Endothelial cell of umbilical vein (primary cell): ENCODE results near the gene CCR9. TPM values are rescaled to one million over a fixed set of nuclear protein-coding genes. Genes with fewer than 3 reads are reported as not detected.

Source experiments
- BruUV-seq: library from RNA; stranded (reverse); fragments of 400-500 nt; replicated peaks from 2 replicates; lab custom pipeline; 2021; lab: Mats Ljungman, UMichigan
- CTCF ChIA-PET: fragments of 300-600, 350-600 bp; sonication (Branson Sonifier 250); formaldehyde crosslinking; loops from one replicate; lab custom pipeline; 2021; ENCODE audit warnings: antibody characterized with exemption, inconsistent platforms; lab: Charles Lee
- POLR2A ChIA-PET: fragments of 300-600, 350-600 bp; sonication (Branson Sonifier 250); formaldehyde crosslinking; loops from one replicate; lab custom pipeline; 2021; ENCODE audit warnings: antibody characterized with exemption, inconsistent platforms; lab: Charles Lee
- DNase-seq: peaks from one replicate; pipeline ENCODE4 v3.0.0-alpha.2; 2011; ENCODE audit warnings: low read depth, low spot score
- FAIRE-seq: peaks from 2 replicates; lab custom pipeline; 2011; peaks lifted over from hg19 to GRCh38; lab: Jason Lieb, UNC
- H2AFZ ChIP-seq: 2 replicates; pipeline ENCODE4 v1.6.0; 2012; ENCODE audit warnings: low read depth, low read length, control low read depth, inconsistent platforms
- H3K27ac ChIP-seq: 2 replicates; pipeline ENCODE4 v1.5.1; 2011; ENCODE audit warnings: low read depth, mild to moderate bottlenecking, control low read depth, low read length, moderate library complexity; ENCODE audit not compliant: insufficient read depth
- H3K27me3 ChIP-seq, 2 experiments: 2 replicates each; pipeline versions ENCODE4 v1.6.0 to v1.6.1; 2011; ENCODE audit warnings: low read length in 2 of 2, mixed read lengths in 1 of 2; ENCODE audit not compliant: control insufficient read depth in 2 of 2, insufficient read depth in 2 of 2
- H3K36me3 ChIP-seq, 2 experiments: 2 replicates in 1 of 2; 3 replicates in 1 of 2; pipeline ENCODE4 v1.5.1; 2011; ENCODE audit warnings: low read length in 2 of 2, mild to moderate bottlenecking in 1 of 2, moderate library complexity in 1 of 2; ENCODE audit not compliant: control insufficient read depth in 2 of 2, insufficient read depth in 2 of 2; ENCODE audit errors: extremely low read depth in 1 of 2
- H3K4me1 ChIP-seq: 3 replicates; pipeline ENCODE4 v1.5.1; 2011; ENCODE audit warnings: mild to moderate bottlenecking, low read length; ENCODE audit not compliant: control insufficient read depth, insufficient read depth; ENCODE audit errors: extremely low read depth
- H3K4me2 ChIP-seq: 2 replicates; pipeline ENCODE4 v1.6.1; 2011; ENCODE audit warnings: low read length, control low read depth, mixed read lengths; ENCODE audit not compliant: insufficient read depth
- H3K4me3 ChIP-seq, 3 experiments: fragments of 200-600 bp in 1 of 3; sonication (generic), shearing (Covaris generic) in 1 of 3; replicated peaks in 1 of 3; 2 replicates each; pipeline ENCODE4 v1.5.1; 2011 to 2016; ENCODE audit warnings: control low read depth in 3 of 3, low read length in 3 of 3, mild to moderate bottlenecking in 2 of 3, inconsistent platforms in 1 of 3, low read depth in 1 of 3, moderate library complexity in 1 of 3; ENCODE audit not compliant: insufficient read depth in 1 of 3
- H3K79me2 ChIP-seq: 2 replicates; pipeline ENCODE4 v1.6.0; 2012; ENCODE audit warnings: low read length, inconsistent platforms; ENCODE audit not compliant: control insufficient read depth, insufficient read depth
- H3K9ac ChIP-seq: replicated peaks from 2 replicates; pipeline ENCODE3; 2011; ENCODE audit warnings: low read length, control low read depth; ENCODE audit not compliant: insufficient read depth; ENCODE audit errors: extremely low read depth
- H3K9me1 ChIP-seq: replicated peaks from 3 replicates; pipeline ENCODE4 v1.6.0; 2011; ENCODE audit warnings: mild to moderate bottlenecking, low read length; ENCODE audit not compliant: control insufficient read depth, insufficient read depth; ENCODE audit errors: extremely low read depth
- H3K9me3 ChIP-seq: replicated peaks from 2 replicates; pipeline ENCODE4 v1.5.1; 2012; ENCODE audit warnings: low read length, inconsistent platforms; ENCODE audit not compliant: control insufficient read depth, insufficient read depth
- H4K20me1 ChIP-seq: replicated peaks from 2 replicates; pipeline ENCODE3; 2011; ENCODE audit warnings: mild to moderate bottlenecking, low read length; ENCODE audit not compliant: control insufficient read depth, insufficient read depth; ENCODE audit errors: extremely low read depth
- CTCF ChIP-seq, 2 donors: IDR thresholded peaks; 1 replicate in 1 of 2; 2 replicates in 1 of 2; pipeline ENCODE4 v1.5.1; 2011; ENCODE audit warnings: low read length in 2 of 2, mild to moderate bottlenecking in 2 of 2, moderate library complexity in 2 of 2, control low read depth in 1 of 2, inconsistent platforms in 1 of 2, low read depth in 1 of 2; ENCODE audit not compliant: insufficient read depth in 1 of 2; ENCODE audit errors: extremely low read depth in 1 of 2
- EZH2 ChIP-seq: IDR thresholded peaks from 2 replicates; pipeline ENCODE4 v1.6.1; 2012; ENCODE audit warnings: borderline replicate concordance, low read depth, mild to moderate bottlenecking, moderate library complexity, low read length, inconsistent platforms; ENCODE audit not compliant: severe bottlenecking
- FOS ChIP-seq: IDR thresholded peaks from 2 replicates; pipeline ENCODE4 v1.6.1; 2011; ENCODE audit warnings: mild to moderate bottlenecking, low read length, moderate library complexity, borderline replicate concordance; ENCODE audit not compliant: insufficient read depth
- GATA2 ChIP-seq: IDR thresholded peaks from 2 replicates; pipeline ENCODE4 v1.7.0; 2011; ENCODE audit warnings: low read depth, mild to moderate bottlenecking, moderate library complexity, mixed read lengths, low read length; ENCODE audit not compliant: insufficient read length, insufficient read depth
- JUN ChIP-seq: IDR thresholded peaks from 2 replicates; pipeline ENCODE4 v1.6.1; 2011; ENCODE audit warnings: borderline replicate concordance, low read depth; ENCODE audit not compliant: insufficient read length, insufficient read depth
- MAX ChIP-seq: IDR thresholded peaks from 2 replicates; pipeline ENCODE4 v1.6.1; 2011; ENCODE audit not compliant: insufficient read depth, insufficient read length
- MYC ChIP-seq: IDR thresholded peaks from one replicate; pipeline ENCODE4 v1.6.1; 2011; ENCODE audit warnings: mild to moderate bottlenecking, low read depth, low read length
- POLR2A ChIP-seq: IDR thresholded peaks from 2 replicates; pipeline ENCODE4 v1.6.1; 2012; ENCODE audit warnings: low read depth, mild to moderate bottlenecking, control low read depth, low read length
- POLR2AphosphoS5 ChIP-seq: IDR thresholded peaks from 2 replicates; pipeline ENCODE4 v1.6.1; 2012; ENCODE audit warnings: low read depth, mild to moderate bottlenecking, control low read depth, low read length, moderate library complexity; ENCODE audit not compliant: insufficient read depth
- dilution Hi-C: fragments of 300-500 bp; cut with MboI; formaldehyde crosslinking; loops from one replicate; pipeline ENCODE4 v1.15.0; 2019; ENCODE audit warnings: low sequenced_read_pairs; ENCODE audit not compliant: extremely low pct_ligation_motif_present
- intact Hi-C: fragments of 100-400 bp; cut with micrococcal nuclease; formaldehyde crosslinking; loops from one replicate; pipeline ENCODE4 v1.10.0; 2022
- polyA plus RNA-seq, 4 experiments: library from polyadenylated mRNA; depleted of rRNA in 3 of 4; stranded (reverse) in 3 of 4; unstranded in 1 of 4; fragments of >200 nt; gene quantifications; 2 replicates each; pipeline versions ENCODE4 v1.2.1 to v1.2.3, GENCODE V29; 2011 to 2012; ENCODE audit warnings: missing spikeins in 1 of 4
- total RNA-seq: library from RNA; stranded (reverse); gene quantifications from 2 replicates; pipeline ENCODE4 v1.2.3, GENCODE V29; 2021

CCR9 gene
- total and polyA plus RNA-seq, 2 donors (not counting 3 experiments of a cell fraction or from before 2014, with no cell fraction given): not detected

GRCh38 chr3:45869638-45870037 lies 16.7 kb upstream of the CCR9 start:
- DNase-seq: no peak
- no peak for FAIRE-seq
- intact Hi-C loops (no loop called here), dilution Hi-C loops (no loop called here)
- no peaks in the 10 kb centered on the region for H3K79me2 ChIP-seq
- no peak overlapping the region for H3K4me2 ChIP-seq
- H4K20me1 ChIP-seq: no peaks in the 10 kb centered on the region
- no TSS peak for BruUV-seq
- H3K36me3 ChIP-seq: no peaks in the 10 kb centered on the region
- no peaks in the 10 kb centered on the region for H3K9me1 ChIP-seq
- H3K27ac ChIP-seq: no peak overlapping the region
- H3K27me3 ChIP-seq: peaks cover 9 to 12% of the 10 kb centered on the region in 2 experiments
- CTCF ChIA-PET: no interaction called here
- POLR2A ChIA-PET: no interaction called here
- no peak overlapping the region for H3K9ac ChIP-seq
- no peaks in the 10 kb centered on the region for H3K4me1 ChIP-seq
- H3K9me3 ChIP-seq: no peaks in the 10 kb centered on the region
- no peak for TF ChIP-seq CTCF (IDR thresholded peaks at IDR 0.05; ENCODE audit: extremely low read depth in 1 of 2, insufficient read depth in 1 of 2, low read depth in 1 of 2, low read length in 2 of 2)
- no peak for TF ChIP-seq EZH2
- no peak for TF ChIP-seq POLR2AphosphoS5
- TF ChIP-seq MAX: no peak
- no peak for TF ChIP-seq JUN
- TF ChIP-seq POLR2A: no peak
- TF ChIP-seq MYC: no peak
- no peak for TF ChIP-seq GATA2
- TF ChIP-seq FOS: no peak
- H2AFZ ChIP-seq: no peak overlapping the region
- H3K4me3 ChIP-seq: no peak overlapping the region
